Measurements from ENCODE around the gene APOA4. TPM values are rescaled to one million over a fixed set of nuclear protein-coding genes. Genes with fewer than 3 reads are reported as not detected.

Gene APOA4
- total RNA-seq: not detected
- 0.06 TPM for polyA plus RNA-seq

DNA sequence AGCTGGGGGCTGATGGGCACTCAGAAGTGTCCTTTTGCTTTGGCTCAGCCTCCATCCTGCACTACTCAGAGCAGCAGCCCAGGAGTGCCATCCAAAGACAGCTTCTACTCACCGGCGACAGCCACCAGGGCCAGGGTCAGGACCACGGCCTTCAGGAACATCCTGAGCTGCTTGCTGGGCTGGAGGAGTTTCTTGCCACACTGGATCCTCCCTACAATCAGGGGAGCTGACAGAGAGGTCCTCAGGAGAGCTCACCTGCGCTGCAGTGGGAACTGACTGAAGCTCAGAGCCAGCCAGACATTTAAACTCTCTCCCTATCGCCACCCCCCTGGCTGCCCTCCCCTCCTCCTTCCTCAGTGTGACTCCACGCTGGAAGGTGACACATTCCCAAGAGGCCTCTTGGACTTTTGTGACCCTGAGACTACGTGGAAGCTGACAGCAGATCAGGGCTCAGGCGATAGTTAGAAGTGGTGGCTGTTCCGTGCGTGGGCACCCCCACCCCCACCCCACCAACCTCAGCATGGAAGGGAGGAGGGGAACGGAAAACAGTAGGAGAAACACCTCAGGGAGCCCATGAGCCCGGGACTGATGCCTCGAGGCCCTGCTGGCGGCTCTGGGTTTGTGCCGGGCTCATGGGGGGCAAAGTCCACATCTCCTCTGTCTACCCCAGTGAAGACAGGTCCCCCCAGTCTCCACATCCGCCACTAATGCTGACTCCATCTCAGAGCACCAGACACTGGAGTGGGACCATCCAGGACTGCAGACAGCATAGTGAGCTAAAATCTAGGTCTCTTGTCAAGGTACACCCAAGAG lies at the start of gene APOA4:
Gene APOA4 (minus strand): TSS at position 274 of the 813 bp plus-strand sequence. CDS start 113 bp downstream, at position 161.
- DNase-seq (ENCODE audit: extremely low spot score): no peak
- no peak within 1 kb of the TSS for H3K27ac ChIP-seq (ENCODE audit: low read depth)

DNA sequence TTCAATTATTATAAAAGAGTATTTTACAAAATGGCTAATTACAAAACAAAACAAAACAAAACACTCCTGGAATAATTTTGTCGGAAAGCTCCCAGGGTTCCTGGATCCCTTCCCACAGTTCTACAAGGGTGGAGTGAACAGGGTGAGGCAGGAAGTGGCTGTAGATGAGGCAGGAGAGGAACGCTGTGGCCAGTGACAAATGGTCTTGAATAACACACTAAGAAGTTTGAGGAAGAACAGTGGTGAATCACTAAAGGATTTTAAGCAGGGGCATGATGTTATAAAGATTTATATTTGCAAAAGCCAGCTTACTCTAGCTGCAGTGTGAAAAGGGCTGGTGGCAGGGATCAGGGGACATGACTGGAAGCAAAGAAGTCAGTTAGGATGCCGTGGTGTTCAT lies 48.1 kb upstream of the APOA4 start:
- Histone ChIP-seq H3K4me3 (ENCODE audit: low read depth, low read length) (no peak overlapping the region), H3K27ac (ENCODE audit: low read depth) (no peak overlapping the region), H3K36me3 (ENCODE audit: insufficient read depth) (no peaks in the 10 kb centered on the region), H3K4me1 (ENCODE audit: insufficient read depth) (no peaks in the 10 kb centered on the region)
- 61% methylated on average over 3 of the region's 3 CpGs for WGBS
- DNase-seq (ENCODE audit: extremely low spot score): no peak

More for the DNA sequence above, at the start of gene APOA4:
- Histone ChIP-seq H3K4me3 (ENCODE audit: low read depth, low read length) (no peak within 1 kb of the TSS), H3K36me3 (ENCODE audit: insufficient read depth) (no peaks in the 10 kb centered on the region), H3K4me1 (ENCODE audit: insufficient read depth) (no peaks in the 10 kb centered on the region)
- 80% methylated on average over 16 of the region's 16 CpGs for WGBS

DNA sequence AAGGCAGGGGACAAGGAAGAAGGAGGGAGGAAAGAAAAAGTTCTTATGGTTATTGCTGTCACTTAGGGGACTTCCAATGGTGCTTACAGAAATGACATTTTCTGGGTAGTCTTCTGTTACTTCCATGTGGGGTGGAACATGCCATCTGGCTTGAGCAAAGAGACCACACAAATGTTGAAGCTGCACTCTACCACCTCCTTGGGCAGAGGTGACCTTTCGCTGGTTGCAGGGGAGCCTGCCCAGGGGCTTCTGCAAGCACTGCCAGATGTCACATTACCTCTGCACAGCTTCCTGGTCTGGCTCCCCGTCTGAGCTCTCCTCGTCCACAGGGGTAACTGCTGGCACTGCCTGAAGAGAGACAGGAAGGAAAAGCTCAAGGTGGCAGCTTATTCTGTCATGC lies 47.0 kb upstream of the APOA4 start:
- Histone ChIP-seq H3K4me3 (ENCODE audit: low read depth, low read length) (no peak overlapping the region), H3K4me1 (ENCODE audit: insufficient read depth) (no peaks in the 10 kb centered on the region), H3K27ac (ENCODE audit: low read depth) (no peak overlapping the region), H3K36me3 (ENCODE audit: insufficient read depth) (no peaks in the 10 kb centered on the region)
- no peak for DNase-seq (ENCODE audit: extremely low spot score)
- WGBS: 88% methylated on average over 3 of the region's 3 CpGs

DNA sequence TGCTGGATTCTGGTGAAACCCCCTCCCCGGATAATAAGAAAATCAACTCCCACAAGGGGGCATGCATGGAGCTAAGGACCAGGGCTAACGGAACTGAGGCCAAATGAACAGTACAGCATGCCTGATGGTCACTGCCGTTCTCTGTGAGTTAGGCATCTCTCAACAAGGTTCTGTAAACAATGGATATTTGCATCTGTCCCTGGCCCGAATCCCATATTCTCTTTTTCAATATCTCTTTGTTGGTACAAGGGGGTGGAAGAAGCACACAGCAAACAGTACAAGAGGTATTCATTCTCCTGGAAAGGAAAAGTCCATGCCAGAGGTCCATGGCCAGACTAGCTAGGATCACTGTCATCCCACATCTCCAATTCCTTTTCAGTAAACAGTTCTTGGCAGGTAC lies 46.5 kb upstream of the APOA4 start:
- Histone ChIP-seq H3K4me1 (ENCODE audit: insufficient read depth) (no peaks in the 10 kb centered on the region), H3K4me3 (ENCODE audit: low read depth, low read length) (no peak overlapping the region), H3K36me3 (ENCODE audit: insufficient read depth) (no peaks in the 10 kb centered on the region), H3K27ac (ENCODE audit: low read depth) (no peak overlapping the region)
- DNase-seq (ENCODE audit: extremely low spot score): no peak
- WGBS: 83% methylated on average over 4 of the region's 4 CpGs

DNA sequence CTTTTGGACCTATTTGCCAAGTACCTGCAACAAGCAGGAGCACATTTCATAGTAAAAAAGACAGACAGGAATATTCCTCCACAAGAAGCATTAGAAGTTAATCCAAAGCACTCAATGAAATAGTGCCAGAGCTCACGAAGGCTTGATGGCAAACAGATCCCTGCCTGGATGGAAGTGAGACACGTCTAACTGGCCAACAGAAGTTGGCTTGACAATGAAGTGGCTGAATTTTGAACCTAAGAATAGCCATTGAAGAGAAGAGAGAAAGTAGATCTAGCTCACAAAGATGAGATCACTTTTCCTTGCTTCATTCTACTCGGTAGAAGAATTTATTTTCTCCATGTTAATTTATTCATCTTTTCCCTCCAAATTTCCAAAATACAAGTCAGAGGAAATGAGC lies 45.0 kb upstream of the APOA4 start:
- no peaks in the 10 kb centered on the region for H3K36me3 ChIP-seq (ENCODE audit: insufficient read depth)
- H3K4me3 ChIP-seq (ENCODE audit: low read depth, low read length): no peak overlapping the region
- no peak overlapping the region for H3K27ac ChIP-seq (ENCODE audit: low read depth)
- WGBS: 60% methylated on average over 3 of the region's 3 CpGs
- no peak for DNase-seq (ENCODE audit: extremely low spot score)
- H3K4me1 ChIP-seq (ENCODE audit: insufficient read depth): no peaks in the 10 kb centered on the region

DNA sequence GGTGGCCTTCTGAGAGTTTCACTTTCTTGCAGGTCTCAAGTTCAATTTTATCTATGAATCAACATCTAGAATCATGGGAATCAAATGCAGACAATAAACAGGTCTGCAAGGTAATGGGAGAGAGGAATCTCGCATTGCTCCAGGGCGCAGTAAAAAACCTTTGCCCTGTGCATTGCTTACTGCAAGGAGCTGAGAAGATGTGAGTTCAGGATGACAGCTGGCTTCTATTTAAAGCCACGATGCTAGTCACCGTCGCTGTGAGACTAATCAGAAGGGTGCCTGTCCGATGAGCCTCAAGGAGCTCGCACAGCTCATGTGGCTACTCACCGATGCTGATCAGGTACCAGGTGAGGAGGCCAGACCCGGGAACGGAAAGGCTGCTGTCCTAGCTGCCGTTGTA lies 44.5 kb upstream of the APOA4 start:
- no peak for DNase-seq (ENCODE audit: extremely low spot score)
- no peaks in the 10 kb centered on the region for H3K4me1 ChIP-seq (ENCODE audit: insufficient read depth)
- 93% methylated on average over 11 of the region's 11 CpGs for whole genome bisulfite sequencing
- H3K4me3 ChIP-seq (ENCODE audit: low read depth, low read length): no peak overlapping the region
- H3K36me3 ChIP-seq (ENCODE audit: insufficient read depth): no peaks in the 10 kb centered on the region
- no peak overlapping the region for H3K27ac ChIP-seq (ENCODE audit: low read depth)

DNA sequence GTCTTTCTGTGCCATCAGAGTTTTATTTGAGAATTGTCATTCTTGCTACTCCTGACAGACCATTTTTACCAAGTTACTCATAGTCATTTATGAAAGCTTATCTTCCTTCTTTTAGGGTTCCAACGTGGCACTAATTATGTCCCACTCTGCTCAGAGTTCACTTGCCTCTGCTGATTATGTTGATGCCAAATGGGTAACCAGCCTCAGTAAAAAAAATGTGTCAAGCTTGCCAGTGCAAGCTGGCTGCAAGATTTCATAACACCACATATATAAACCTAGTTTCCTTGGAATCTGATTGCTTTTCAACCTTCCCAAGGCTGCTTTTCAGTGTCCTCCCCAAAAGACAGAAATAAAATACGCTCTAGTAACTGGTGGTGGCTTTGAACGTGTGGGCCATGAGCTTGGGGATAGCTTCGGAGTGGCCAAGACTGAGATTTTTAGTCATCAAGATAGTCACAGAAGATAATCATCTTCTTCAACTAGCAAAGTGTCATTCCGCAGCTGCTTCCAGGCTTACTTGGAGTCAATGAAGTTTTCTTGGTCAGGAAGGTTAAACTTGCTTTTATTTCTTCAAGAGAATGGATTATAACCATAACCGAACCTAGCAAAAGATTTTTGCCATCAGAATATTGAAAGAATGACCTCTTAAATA lies 43.8 kb upstream of the APOA4 start:
- no peak for DNase-seq (ENCODE audit: extremely low spot score)
- H3K36me3 ChIP-seq (ENCODE audit: insufficient read depth): no peaks in the 10 kb centered on the region
- WGBS: 83% methylated on average over 6 of the region's 6 CpGs

DNA sequence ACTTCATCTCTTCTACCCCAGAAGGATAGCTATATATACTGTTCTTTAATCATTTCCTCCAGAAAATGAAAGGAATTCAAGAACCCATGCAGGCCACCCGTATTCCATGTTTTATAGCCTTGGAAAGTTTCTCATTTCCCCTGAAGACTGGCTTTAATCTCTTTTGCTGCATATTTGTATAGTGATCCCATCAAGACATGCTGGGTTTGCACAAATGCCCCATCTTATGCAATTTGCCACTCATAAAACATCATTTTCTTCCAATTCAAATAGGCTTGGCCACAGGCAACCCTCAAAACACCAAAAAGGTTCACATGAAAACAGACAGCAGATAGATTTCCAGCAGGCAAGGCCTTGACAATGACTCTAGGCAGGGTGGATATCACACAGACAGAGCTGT lies 42.6 kb upstream of the APOA4 start:
- no peak for DNase-seq (ENCODE audit: extremely low spot score)
- no peaks in the 10 kb centered on the region for H3K36me3 ChIP-seq (ENCODE audit: insufficient read depth)
- H3K4me3 ChIP-seq (ENCODE audit: low read depth, low read length): no peak overlapping the region
- no peak overlapping the region for H3K27ac ChIP-seq (ENCODE audit: low read depth)
- 33% methylated on average over 1 of the region's 1 CpG for WGBS
- H3K4me1 ChIP-seq (ENCODE audit: insufficient read depth): no peaks in the 10 kb centered on the region

More for the DNA sequence above, 43.8 kb upstream of the APOA4 start:
- Histone ChIP-seq H3K27ac (ENCODE audit: low read depth) (no peak overlapping the region), H3K4me1 (ENCODE audit: insufficient read depth) (no peaks in the 10 kb centered on the region), H3K4me3 (ENCODE audit: low read depth, low read length) (no peak overlapping the region)

DNA sequence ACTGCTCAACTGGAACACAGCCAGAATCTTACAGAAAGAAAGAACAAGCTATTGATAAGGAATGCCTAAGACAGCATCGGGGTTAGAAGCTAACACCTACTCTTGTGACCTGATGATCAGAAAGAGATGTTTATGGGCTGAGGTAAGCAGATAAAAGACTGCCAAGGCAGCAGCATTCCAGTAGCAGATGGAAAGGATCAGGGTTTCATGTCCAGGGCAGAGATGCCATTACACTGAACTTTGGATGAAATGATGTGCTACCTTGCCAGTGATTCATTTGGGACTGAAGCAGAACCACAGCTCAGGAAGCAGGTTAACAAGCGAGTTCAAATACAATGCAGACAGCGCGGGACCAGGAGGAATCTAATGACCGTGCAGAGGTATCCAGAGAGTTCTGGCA lies 41.4 kb upstream of the APOA4 start:
- no peaks in the 10 kb centered on the region for H3K36me3 ChIP-seq (ENCODE audit: insufficient read depth)
- no peak overlapping the region for H3K4me3 ChIP-seq (ENCODE audit: low read depth, low read length)
- DNase-seq (ENCODE audit: extremely low spot score): no peak
- H3K27ac ChIP-seq (ENCODE audit: low read depth): no peak overlapping the region
- no peaks in the 10 kb centered on the region for H3K4me1 ChIP-seq (ENCODE audit: insufficient read depth)
- 80% methylated on average over 5 of the region's 5 CpGs for WGBS

DNA sequence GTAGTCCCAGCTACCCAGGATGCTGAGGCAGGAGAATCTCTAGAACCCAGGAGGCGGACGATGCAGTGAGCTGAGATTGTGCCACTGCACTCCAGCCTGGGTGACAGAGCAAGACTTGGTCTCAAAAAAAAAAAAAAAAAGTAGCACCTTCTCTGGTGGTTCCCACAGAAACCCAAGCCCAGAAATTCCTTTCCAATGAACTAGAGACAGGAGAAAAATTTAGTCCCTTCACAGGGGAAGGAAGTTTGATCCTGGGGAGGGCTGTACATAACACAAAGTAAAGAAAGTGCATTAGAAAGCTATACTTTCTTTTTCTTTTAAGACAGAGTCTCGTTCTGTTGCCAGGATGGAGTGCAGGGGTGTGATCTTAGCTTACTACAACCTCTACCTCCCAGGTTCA lies 39.8 kb upstream of the APOA4 start:
- no peaks in the 10 kb centered on the region for H3K36me3 ChIP-seq (ENCODE audit: insufficient read depth)
- WGBS: 94% methylated on average over 3 of the region's 3 CpGs
- H3K27ac ChIP-seq (ENCODE audit: low read depth): no peak overlapping the region
- H3K4me1 ChIP-seq (ENCODE audit: insufficient read depth): no peaks in the 10 kb centered on the region
- no peak for DNase-seq (ENCODE audit: extremely low spot score)
- H3K4me3 ChIP-seq (ENCODE audit: low read depth, low read length): no peak overlapping the region

DNA sequence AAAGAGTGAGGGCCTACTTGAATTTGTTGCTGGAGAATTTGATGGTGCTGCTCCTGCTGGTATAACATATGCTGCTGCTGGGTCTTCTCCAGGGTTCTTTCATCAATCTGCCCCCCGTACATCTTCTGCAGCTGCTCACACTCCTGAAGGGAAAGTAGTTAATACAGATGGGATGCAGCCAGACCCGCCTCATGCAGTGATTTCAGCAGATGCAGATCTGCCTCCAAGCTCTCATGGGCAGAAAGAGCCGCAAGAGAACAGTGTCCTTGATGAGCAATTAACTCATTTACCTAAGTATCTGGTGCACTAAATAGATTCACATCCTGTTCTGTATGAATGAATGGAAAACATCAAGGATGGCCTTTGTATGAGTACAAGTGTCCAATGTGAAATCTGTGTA lies 39.1 kb upstream of the APOA4 start:
- H3K36me3 ChIP-seq (ENCODE audit: insufficient read depth): no peaks in the 10 kb centered on the region
- WGBS: 69% methylated on average over 3 of the region's 3 CpGs
- H3K4me3 ChIP-seq (ENCODE audit: low read depth, low read length): no peak overlapping the region
- no peak overlapping the region for H3K27ac ChIP-seq (ENCODE audit: low read depth)
- DNase-seq (ENCODE audit: extremely low spot score): no peak
- no peaks in the 10 kb centered on the region for H3K4me1 ChIP-seq (ENCODE audit: insufficient read depth)

DNA sequence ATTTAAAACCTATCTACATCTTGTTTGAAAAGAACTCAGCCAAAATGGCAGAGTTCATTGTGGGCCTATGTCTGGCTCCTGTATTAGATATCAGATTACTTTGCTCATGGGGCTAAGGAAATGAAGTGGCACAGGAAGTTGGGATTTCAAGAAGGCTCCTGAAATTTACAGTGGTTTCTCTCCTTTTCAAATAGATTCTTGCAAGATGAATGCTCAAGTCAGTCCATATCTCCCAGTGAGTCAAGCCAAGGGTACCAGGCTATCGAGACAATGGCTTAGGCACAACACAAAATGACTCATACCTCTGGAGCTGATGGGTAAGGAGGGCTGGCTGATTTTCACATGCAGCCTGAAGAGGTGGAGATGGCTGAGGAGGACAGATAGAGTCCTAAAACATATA lies 38.4 kb upstream of the APOA4 start:
- H3K4me1 ChIP-seq (ENCODE audit: insufficient read depth): no peaks in the 10 kb centered on the region
- no peak for DNase-seq (ENCODE audit: extremely low spot score)
- H3K27ac ChIP-seq (ENCODE audit: low read depth): no peak overlapping the region
- H3K4me3 ChIP-seq (ENCODE audit: low read depth, low read length): no peak overlapping the region
- H3K36me3 ChIP-seq (ENCODE audit: insufficient read depth): no peaks in the 10 kb centered on the region
- 89% methylated on average over 1 of the region's 1 CpG for WGBS

DNA sequence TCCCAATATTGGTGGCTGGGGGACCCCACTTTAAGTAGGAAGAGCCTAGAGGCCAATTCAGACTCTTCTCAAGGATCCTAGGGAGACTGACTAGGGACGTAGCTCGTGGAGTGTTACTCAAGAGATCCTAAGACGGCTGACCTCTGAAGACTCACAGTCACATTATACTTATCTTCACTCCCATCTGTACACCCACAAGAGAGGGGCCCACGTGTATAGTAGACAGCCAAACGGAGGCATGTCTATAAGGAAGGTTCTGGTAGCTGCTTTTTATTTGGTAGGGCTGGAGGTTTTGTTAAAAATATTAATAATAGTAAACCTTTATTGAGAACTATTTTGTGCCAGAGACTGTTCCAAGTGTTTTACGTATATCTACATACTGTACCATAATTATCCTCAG lies 37.2 kb upstream of the APOA4 start:
- Histone ChIP-seq H3K27ac (ENCODE audit: low read depth) (no peak overlapping the region), H3K4me1 (ENCODE audit: insufficient read depth) (no peaks in the 10 kb centered on the region), H3K4me3 (ENCODE audit: low read depth, low read length) (no peak overlapping the region), H3K36me3 (ENCODE audit: insufficient read depth) (no peaks in the 10 kb centered on the region)
- WGBS: 88% methylated on average over 6 of the region's 6 CpGs
- DNase-seq (ENCODE audit: extremely low spot score): no peak

DNA sequence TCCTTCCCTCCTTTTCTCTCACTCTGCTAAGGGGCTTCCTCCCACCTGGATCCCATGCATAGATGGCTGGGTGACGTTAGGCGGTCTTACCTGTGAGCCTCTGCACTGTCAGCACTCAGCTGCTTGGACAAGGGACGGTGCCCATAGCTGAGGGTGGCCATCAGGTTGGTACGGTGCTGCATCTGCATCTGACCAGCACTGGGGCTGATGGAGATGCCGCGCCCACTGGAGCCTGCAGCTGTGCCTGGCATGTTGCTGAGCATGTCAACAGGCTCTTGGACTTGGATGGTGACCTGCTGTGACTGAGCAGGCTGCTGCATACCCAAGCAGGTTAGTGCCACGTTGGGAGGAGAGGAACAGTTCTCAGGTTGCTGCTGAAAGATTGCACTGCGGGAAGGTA lies 36.1 kb upstream of the APOA4 start:
- no peak for DNase-seq (ENCODE audit: extremely low spot score)
- Histone ChIP-seq H3K36me3 (ENCODE audit: insufficient read depth) (no peaks in the 10 kb centered on the region), H3K4me1 (ENCODE audit: insufficient read depth) (no peaks in the 10 kb centered on the region), H3K27ac (ENCODE audit: low read depth) (no peak overlapping the region), H3K4me3 (ENCODE audit: low read depth, low read length) (no peak overlapping the region)
- 96% methylated on average over 8 of the region's 8 CpGs for WGBS

Data from urinary bladder (tissue), 4 donors.